Measurements from ENCODE around the gene ICAM5.
A peak's percentile ranks its signal among the peaks of the same experiment; 100 is the strongest.
"Not testable (repeated sequence)": the region's sequence is repeated elsewhere in the genome, so short reads cannot be mapped to it uniquely, and the experiment has no call there.

ICAM5 gene

DNA sequence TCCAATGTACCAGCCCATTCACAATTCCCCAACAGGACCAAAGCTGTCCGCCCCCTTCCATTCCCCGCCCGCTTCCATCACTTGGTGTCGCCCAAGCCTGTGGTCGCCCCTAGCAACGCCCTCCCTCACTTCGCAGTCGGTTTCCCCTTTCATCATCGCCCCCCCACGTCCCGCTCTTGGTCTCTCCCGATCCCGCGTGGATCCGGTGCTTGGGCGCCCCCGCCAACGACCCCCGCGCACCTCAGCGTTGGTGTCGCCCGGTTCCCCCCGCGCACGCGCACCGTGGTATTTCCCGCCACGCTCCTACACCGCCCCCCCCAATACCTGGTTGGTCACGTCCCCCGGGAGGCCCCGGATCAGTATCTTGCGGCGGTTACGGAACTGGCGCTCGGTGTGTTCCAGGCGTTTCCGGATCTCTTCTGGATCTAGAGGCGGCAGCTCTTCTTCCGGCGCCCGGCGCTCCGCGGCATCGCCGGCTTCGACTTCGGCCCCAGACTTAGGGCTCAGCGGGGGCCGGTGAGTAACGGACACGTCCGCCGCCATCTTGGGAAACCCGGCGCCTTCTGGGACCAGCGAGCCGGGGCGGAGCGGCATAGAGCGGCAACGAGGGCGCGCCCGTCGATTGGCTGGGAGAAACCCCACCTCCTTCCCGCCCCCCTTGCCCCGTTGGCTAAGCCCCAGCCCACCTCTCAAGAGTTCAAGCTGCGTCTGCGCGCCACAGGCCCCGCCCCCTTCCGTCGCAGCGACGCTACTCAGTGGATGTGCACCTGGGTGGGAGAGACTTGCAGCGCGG is 43.4 kb downstream of the ICAM5 start, which contains the start of gene RAVER1:
RAVER1 (minus strand) TSS at position 565 of the 793 bp plus-strand sequence; CDS start at position 543, 22 bp downstream.
- peak within 1 kb of the TSS; percentile 89 for H3K4me3 ChIP-seq (ENCODE audit: low read length)
- TF ChIP-seq, protein P1, sequence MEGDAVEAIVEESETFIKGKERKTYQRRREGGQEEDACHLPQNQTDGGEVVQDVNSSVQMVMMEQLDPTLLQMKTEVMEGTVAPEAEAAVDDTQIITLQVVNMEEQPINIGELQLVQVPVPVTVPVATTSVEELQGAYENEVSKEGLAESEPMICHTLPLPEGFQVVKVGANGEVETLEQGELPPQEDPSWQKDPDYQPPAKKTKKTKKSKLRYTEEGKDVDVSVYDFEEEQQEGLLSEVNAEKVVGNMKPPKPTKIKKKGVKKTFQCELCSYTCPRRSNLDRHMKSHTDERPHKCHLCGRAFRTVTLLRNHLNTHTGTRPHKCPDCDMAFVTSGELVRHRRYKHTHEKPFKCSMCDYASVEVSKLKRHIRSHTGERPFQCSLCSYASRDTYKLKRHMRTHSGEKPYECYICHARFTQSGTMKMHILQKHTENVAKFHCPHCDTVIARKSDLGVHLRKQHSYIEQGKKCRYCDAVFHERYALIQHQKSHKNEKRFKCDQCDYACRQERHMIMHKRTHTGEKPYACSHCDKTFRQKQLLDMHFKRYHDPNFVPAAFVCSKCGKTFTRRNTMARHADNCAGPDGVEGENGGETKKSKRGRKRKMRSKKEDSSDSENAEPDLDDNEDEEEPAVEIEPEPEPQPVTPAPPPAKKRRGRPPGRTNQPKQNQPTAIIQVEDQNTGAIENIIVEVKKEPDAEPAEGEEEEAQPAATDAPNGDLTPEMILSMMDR (conservative IDR thresholded peaks at IDR 0.05; ENCODE audit: low read depth, low read length), result no peak
- DNase-seq (ENCODE audit: low read depth), result peak; percentile 85

DNA sequence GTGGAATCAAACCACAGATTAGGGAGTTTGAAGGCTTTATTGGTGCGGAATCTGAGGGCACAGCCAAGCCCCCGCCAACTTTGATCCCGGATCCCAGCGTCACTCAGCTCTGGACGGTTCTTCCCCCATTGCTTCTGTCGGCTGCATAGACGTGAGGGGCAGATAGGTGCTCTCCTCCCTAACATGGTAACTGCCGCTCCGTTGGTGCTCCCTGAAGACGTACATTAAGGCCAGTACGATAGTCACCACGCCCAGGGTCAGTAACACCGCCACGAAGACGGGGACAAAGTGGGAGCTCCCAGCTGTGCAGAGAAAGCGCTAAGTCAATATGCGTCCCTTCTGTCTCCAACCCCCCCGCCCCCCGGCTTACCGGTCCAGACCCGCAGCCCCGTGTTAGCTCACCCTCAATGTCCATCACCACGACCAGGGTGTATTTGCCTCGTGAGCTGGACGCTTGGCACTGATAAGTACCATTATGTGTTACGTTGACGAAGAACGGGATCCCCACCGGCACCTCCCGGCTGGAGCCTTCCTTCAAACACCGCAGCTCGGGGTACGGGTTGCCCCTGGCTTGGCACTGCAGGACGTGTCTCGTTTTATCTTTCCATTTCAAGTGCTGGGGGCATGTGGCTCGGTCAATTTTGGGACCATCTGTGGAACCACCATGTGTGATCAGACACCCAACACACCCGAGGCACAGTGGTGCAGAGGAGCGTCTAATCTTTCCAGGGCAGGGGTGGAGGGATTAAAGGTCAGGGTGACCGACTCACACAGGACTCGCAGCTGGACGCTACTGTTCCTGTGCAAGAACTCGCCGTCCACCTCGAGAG is 44.2 kb downstream of the ICAM5 start:
- TF ChIP-seq, protein P1 (conservative IDR thresholded peaks at IDR 0.05; ENCODE audit: low read depth, low read length), result no peak
- peak overlapping the region; percentile 89 for H3K4me3 ChIP-seq (ENCODE audit: low read length)
- no peak for DNase-seq (ENCODE audit: low read depth)

DNA sequence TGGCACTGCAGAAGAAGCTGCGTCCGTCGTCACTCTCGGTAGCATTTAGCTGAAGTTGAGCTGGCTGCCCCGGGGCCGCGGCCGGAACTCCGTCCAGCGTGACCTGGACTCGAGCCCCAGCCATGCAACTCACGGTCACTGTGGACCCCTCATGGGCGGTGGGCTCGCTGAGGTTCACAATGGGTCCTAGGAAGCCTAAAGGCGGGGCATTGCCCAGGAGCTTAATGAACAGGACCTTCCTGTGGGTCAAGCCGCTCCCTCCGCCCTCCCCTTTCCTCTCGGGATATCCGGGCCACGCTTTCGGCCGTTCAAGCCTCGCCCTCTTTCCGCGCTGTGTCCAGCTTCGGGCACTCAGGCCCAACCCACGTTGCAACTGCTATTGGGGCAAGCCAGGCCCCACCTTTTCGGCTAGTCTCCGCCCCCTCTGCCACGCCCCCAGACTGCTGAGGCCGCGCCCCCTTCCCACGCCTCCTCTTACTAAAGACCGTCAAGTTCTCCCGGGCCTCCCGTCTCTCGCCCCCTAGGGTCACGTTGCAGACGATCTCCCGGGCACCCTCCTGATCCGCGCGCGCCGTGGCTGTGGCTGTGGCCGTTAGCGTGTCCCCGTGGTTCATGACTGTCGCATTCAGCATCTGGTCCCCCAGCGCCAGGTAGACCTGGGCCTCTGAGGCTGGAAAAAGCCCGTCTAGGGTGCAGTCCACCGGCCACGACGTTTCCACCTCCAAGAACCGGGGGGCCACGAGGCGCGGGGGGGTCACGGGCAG is 45.0 kb downstream of the ICAM5 start:
- DNase-seq (ENCODE audit: low read depth), result peak; percentile 68
- H3K4me3 ChIP-seq (ENCODE audit: low read length), result peak overlapping the region; percentile 89
- TF ChIP-seq, protein P1 (conservative IDR thresholded peaks at IDR 0.05; ENCODE audit: low read depth, low read length), result peak; percentile 10

DNA sequence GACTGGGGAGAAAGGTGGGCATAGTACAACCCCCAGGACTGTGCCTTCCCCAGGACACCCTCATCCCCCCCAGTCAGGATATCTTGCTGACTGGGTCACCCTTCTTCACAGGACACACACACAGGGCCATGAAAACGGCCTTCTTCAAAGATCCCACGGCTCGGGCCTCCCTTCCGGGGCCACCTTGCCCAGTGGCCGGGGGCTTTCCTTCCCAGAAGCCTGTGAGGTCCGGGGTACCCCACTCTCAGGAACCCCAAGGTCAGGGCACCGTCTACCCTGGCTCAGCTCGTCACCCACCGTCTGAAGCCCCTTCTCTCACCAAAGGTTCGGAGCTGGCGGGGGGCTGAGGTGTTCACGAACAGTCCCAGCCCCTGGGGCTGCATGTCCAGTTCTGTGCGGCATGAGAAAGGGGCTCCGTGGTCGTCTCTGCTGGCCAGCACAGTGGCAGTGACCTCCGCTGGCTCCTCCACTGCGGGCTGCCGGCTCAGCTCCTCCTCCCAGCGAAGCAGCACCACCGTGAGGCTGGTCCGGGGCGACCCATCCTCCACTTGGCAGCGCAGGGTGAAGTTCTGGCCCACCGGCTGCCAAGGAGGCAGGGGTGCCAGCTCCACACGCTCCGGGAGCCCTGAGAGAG is 45.7 kb downstream of the ICAM5 start:
- TF ChIP-seq, protein P1 (conservative IDR thresholded peaks at IDR 0.05; ENCODE audit: low read depth, low read length), result no peak
- no peak for DNase-seq (ENCODE audit: low read depth)
- H3K4me3 ChIP-seq (ENCODE audit: low read length), result no peak overlapping the region

DNA sequence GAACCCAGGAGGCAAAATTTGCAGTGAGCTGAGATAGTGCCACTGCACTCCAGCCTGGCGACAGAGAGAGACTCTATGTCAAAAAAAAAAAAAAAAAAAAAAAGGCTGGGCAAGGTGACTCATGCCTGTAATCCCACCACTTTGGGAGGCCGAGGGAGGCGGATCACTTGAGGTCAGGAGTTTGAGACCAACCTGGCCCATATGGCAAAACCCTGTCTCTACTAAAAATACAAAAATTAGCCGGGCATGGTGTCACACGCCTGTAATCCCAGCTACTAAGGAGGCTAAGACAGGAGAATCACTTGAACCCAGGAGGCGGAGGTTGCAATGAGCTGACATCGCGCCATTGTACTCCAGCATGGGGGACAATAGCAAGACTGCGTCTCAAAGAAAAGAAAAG is 47.0 kb downstream of the ICAM5 start:
- DNase-seq (ENCODE audit: low read depth); H3K4me3 ChIP-seq (ENCODE audit: low read length): not testable (repeated sequence)

GRCh38 chr19:10338940-10339339 is 49.2 kb downstream of the ICAM5 start:
- TF ChIP-seq, protein P1 (conservative IDR thresholded peaks at IDR 0.05; ENCODE audit: low read depth, low read length), result no peak
- no peak overlapping the region for H3K4me3 ChIP-seq (ENCODE audit: low read length)
- DNase-seq (ENCODE audit: low read depth), result no peak

Measured in retinal pigment epithelial cell (primary cell).